Breast epithelium (tissue), 3 donors: Measurements from ENCODE around the gene MYCN.

ENCODE experiments used
- CTCF ChIP-seq, 3 donors: fragments of 450-650 bp; IDR thresholded peaks; one replicate each; pipeline ENCODE4 v1.5.1; 2016 to 2017; ENCODE audit warnings: antibody characterized with exemption in 3 of 3, mild to moderate bottlenecking in 3 of 3, moderate library complexity in 3 of 3
- POLR2A ChIP-seq: fragments of 450-650 bp; IDR thresholded peaks from one replicate; pipeline ENCODE4 v1.6.1; 2016; ENCODE audit warnings: antibody characterized with exemption, mild to moderate bottlenecking, moderate library complexity
- POLR2AphosphoS5 ChIP-seq, 3 donors: sonication (generic); formaldehyde crosslinking; IDR thresholded peaks; one replicate each; pipeline ENCODE4 v1.6.1; 2017; ENCODE audit warnings: antibody characterized with exemption in 3 of 3

GRCh38 chr2:15908371-15908770 is 32.0 kb upstream of the MYCN start:
- TF ChIP-seq CTCF (IDR thresholded peaks at IDR 0.05), result no peak
- TF ChIP-seq POLR2A, result no peak
- TF ChIP-seq POLR2AphosphoS5 (IDR thresholded peaks at IDR 0.05), result no peak
